ENCODE data around the gene PXT1. TPM values are rescaled to one million over a fixed set of nuclear protein-coding genes. Genes with fewer than 3 reads are reported as not detected.

PXT1 gene
- total and polyA plus RNA-seq, 7 experiments from 2014 or later = 0.15 to 0.64 (median 0.32) TPM; not detected in 2

- H3K4me3 ChIP-seq (ENCODE audit: low read length) = no peak overlapping the region
Measured at GRCh38 chr6:36377594-36377993, 65.1 kb downstream of the PXT1 start.

GRCh38 chr6:36376742-36377141, 65.9 kb downstream of the PXT1 start:
- ChIA-PET POLR2A (no interaction called here), CTCF (no interaction called here)
- ATAC-seq (no peak), DNase-seq (no peak)
- H3K4me3 Mint-ChIP-seq = no peak overlapping the region
- Histone ChIP-seq H3K9me3 (ENCODE audit: control insufficient read depth in 2 of 3, low read length in 3 of 3) (no peaks in the 10 kb centered on the region), H3K27ac (ENCODE audit: low read depth, low read length) (no peak overlapping the region), H3K27me3 (ENCODE audit: control insufficient read depth in 2 of 2, insufficient read depth in 2 of 2, low read length in 2 of 2) (no peaks in the 10 kb centered on the region), H3K4me1 (ENCODE audit: control insufficient read depth in 2 of 2, insufficient read depth in 2 of 2, low read length in 2 of 2) (no peaks in the 10 kb centered on the region), H3K4me3 (ENCODE audit: low read length) (no peak overlapping the region), H3K36me3 (ENCODE audit: control insufficient read depth in 2 of 3, insufficient read depth in 3 of 3, low read length in 3 of 3) (no peaks in the 10 kb centered on the region)
- no peaks in the 10 kb centered on the region for H3K27me3 Mint-ChIP-seq
- H3K4me1 Mint-ChIP-seq = peaks cover 0 to 3% (median 0%) of the 10 kb centered on the region in 7 donors
- no peak overlapping the region for H3K27ac Mint-ChIP-seq
- intact Hi-C loops (cut with micrococcal nuclease) = no loop called here
- H3K36me3 Mint-ChIP-seq = peaks cover 0 to 4% (median 0%) of the 10 kb centered on the region in 5 donors
- H3K9me3 Mint-ChIP-seq = no peaks in the 10 kb centered on the region

More at GRCh38 chr6:36377594-36377993, 65.1 kb downstream of the PXT1 start:
- H3K9me3 Mint-ChIP-seq = no peaks in the 10 kb centered on the region
- DNase-seq (no peak), ATAC-seq (no peak)
- Histone ChIP-seq H3K9me3 (ENCODE audit: control insufficient read depth in 2 of 3, low read length in 3 of 3) (no peaks in the 10 kb centered on the region), H3K27me3 (ENCODE audit: control insufficient read depth in 2 of 2, insufficient read depth in 2 of 2, low read length in 2 of 2) (no peaks in the 10 kb centered on the region), H3K4me1 (ENCODE audit: control insufficient read depth in 2 of 2, insufficient read depth in 2 of 2, low read length in 2 of 2) (no peaks in the 10 kb centered on the region), H3K27ac (ENCODE audit: low read depth, low read length) (no peak overlapping the region), H3K36me3 (ENCODE audit: control insufficient read depth in 2 of 3, insufficient read depth in 3 of 3, low read length in 3 of 3) (no peaks in the 10 kb centered on the region)
- intact Hi-C loops (cut with micrococcal nuclease) = no loop called here
- peaks cover 0 to 3% (median 0%) of the 10 kb centered on the region in 7 donors for H3K4me1 Mint-ChIP-seq
- ChIA-PET POLR2A (no interaction called here), CTCF (interaction anchor here (0.6 kb wide), 1 partner anchor 9 kb away, joined by 3 read pairs; no protein-coding TSS in a partner anchor)
- peaks cover 0 to 4% (median 0%) of the 10 kb centered on the region in 5 donors for H3K36me3 Mint-ChIP-seq
- no peak overlapping the region for H3K4me3 Mint-ChIP-seq
- no peak overlapping the region for H3K27ac Mint-ChIP-seq
- no peaks in the 10 kb centered on the region for H3K27me3 Mint-ChIP-seq

GRCh38 chr6:36376183-36376582, 66.5 kb downstream of the PXT1 start:
- ChIA-PET POLR2A (no interaction called here), CTCF (no interaction called here)
- Mint-ChIP-seq H3K9me3 (no peaks in the 10 kb centered on the region), H3K4me3 (no peak overlapping the region), H3K27me3 (no peaks in the 10 kb centered on the region), H3K4me1 (peaks cover 0 to 3% (median 0%) of the 10 kb centered on the region in 7 donors), H3K36me3 (peaks cover 0 to 5% (median 0%) of the 10 kb centered on the region in 5 donors), H3K27ac (peak overlapping the region in 1 of 9 donors; percentile 63)
- H3K4me1 ChIP-seq (ENCODE audit: control insufficient read depth in 2 of 2, insufficient read depth in 2 of 2, low read length in 2 of 2) = no peaks in the 10 kb centered on the region
- H3K36me3 ChIP-seq (ENCODE audit: control insufficient read depth in 2 of 3, insufficient read depth in 3 of 3, low read length in 3 of 3) = no peaks in the 10 kb centered on the region
- DNase-seq = no peak
- intact Hi-C loops (cut with micrococcal nuclease) = no loop called here
- ATAC-seq = no peak
- no peaks in the 10 kb centered on the region for H3K27me3 ChIP-seq (ENCODE audit: control insufficient read depth in 2 of 2, insufficient read depth in 2 of 2, low read length in 2 of 2)
- no peak overlapping the region for H3K27ac ChIP-seq (ENCODE audit: low read depth, low read length)
- no peaks in the 10 kb centered on the region for H3K9me3 ChIP-seq (ENCODE audit: control insufficient read depth in 2 of 3, low read length in 3 of 3)
- no peak overlapping the region for H3K4me3 ChIP-seq (ENCODE audit: low read length)

GRCh38 chr6:36375644-36376155, 67.0 kb downstream of the PXT1 start:
- ChIA-PET CTCF (no interaction called here), POLR2A (no interaction called here)
- intact Hi-C loops (cut with micrococcal nuclease) = no loop called here
- H3K27me3 Mint-ChIP-seq = no peaks in the 10 kb centered on the region
- H3K27me3 ChIP-seq (ENCODE audit: control insufficient read depth in 2 of 2, insufficient read depth in 2 of 2, low read length in 2 of 2) = no peaks in the 10 kb centered on the region
- ATAC-seq (no peak), DNase-seq (no peak)
- no peaks in the 10 kb centered on the region for H3K4me1 ChIP-seq (ENCODE audit: control insufficient read depth in 2 of 2, insufficient read depth in 2 of 2, low read length in 2 of 2)
- H3K9me3 Mint-ChIP-seq = no peaks in the 10 kb centered on the region
- peaks cover 0 to 3% (median 0%) of the 10 kb centered on the region in 7 donors for H3K4me1 Mint-ChIP-seq
- H3K9me3 ChIP-seq (ENCODE audit: control insufficient read depth in 2 of 3, low read length in 3 of 3) = no peaks in the 10 kb centered on the region
- no peak overlapping the region for H3K4me3 ChIP-seq (ENCODE audit: low read length)
- peak overlapping the region in 1 of 9 donors; percentile 63 for H3K27ac Mint-ChIP-seq
- H3K36me3 Mint-ChIP-seq = peaks cover 0 to 5% (median 0%) of the 10 kb centered on the region in 5 donors
- no peak overlapping the region for H3K27ac ChIP-seq (ENCODE audit: low read depth, low read length)
- H3K36me3 ChIP-seq (ENCODE audit: control insufficient read depth in 2 of 3, insufficient read depth in 3 of 3, low read length in 3 of 3) = no peaks in the 10 kb centered on the region
- H3K4me3 Mint-ChIP-seq = no peak overlapping the region

GRCh38 chr6:36374972-36375371, 67.7 kb downstream of the PXT1 start:
- Mint-ChIP-seq H3K9me3 (no peaks in the 10 kb centered on the region), H3K4me1 (peaks cover 0 to 3% (median 0%) of the 10 kb centered on the region in 7 donors), H3K36me3 (peaks cover 0 to 5% (median 0%) of the 10 kb centered on the region in 5 donors), H3K27ac (no peak overlapping the region), H3K4me3 (no peak overlapping the region), H3K27me3 (no peaks in the 10 kb centered on the region)
- ATAC-seq (no peak), DNase-seq (no peak)
- Histone ChIP-seq H3K9me3 (ENCODE audit: control insufficient read depth in 2 of 3, low read length in 3 of 3) (no peaks in the 10 kb centered on the region), H3K36me3 (ENCODE audit: control insufficient read depth in 2 of 3, insufficient read depth in 3 of 3, low read length in 3 of 3) (no peaks in the 10 kb centered on the region), H3K4me3 (ENCODE audit: low read length) (no peak overlapping the region), H3K27me3 (ENCODE audit: control insufficient read depth in 2 of 2, insufficient read depth in 2 of 2, low read length in 2 of 2) (no peaks in the 10 kb centered on the region), H3K27ac (ENCODE audit: low read depth, low read length) (no peak overlapping the region), H3K4me1 (ENCODE audit: control insufficient read depth in 2 of 2, insufficient read depth in 2 of 2, low read length in 2 of 2) (no peaks in the 10 kb centered on the region)
- ChIA-PET CTCF (no interaction called here), POLR2A (no interaction called here)
- intact Hi-C loops (cut with micrococcal nuclease) = no loop called here

GRCh38 chr6:36374194-36374593, 68.5 kb downstream of the PXT1 start:
- Histone ChIP-seq H3K27ac (ENCODE audit: low read depth, low read length) (no peak overlapping the region), H3K36me3 (ENCODE audit: control insufficient read depth in 2 of 3, insufficient read depth in 3 of 3, low read length in 3 of 3) (no peaks in the 10 kb centered on the region), H3K27me3 (ENCODE audit: control insufficient read depth in 2 of 2, insufficient read depth in 2 of 2, low read length in 2 of 2) (no peaks in the 10 kb centered on the region), H3K4me3 (ENCODE audit: low read length) (no peak overlapping the region), H3K4me1 (ENCODE audit: control insufficient read depth in 2 of 2, insufficient read depth in 2 of 2, low read length in 2 of 2) (no peaks in the 10 kb centered on the region), H3K9me3 (ENCODE audit: control insufficient read depth in 2 of 3, low read length in 3 of 3) (no peaks in the 10 kb centered on the region)
- peaks cover 0 to 3% (median 0%) of the 10 kb centered on the region in 7 donors for H3K4me1 Mint-ChIP-seq
- no peak overlapping the region for H3K4me3 Mint-ChIP-seq
- DNase-seq (no peak), ATAC-seq (no peak)
- ChIA-PET POLR2A (no interaction called here), CTCF (no interaction called here)
- no peak overlapping the region for H3K27ac Mint-ChIP-seq
- no peaks in the 10 kb centered on the region for H3K9me3 Mint-ChIP-seq
- no peaks in the 10 kb centered on the region for H3K27me3 Mint-ChIP-seq
- peaks cover 0 to 5% (median 0%) of the 10 kb centered on the region in 5 donors for H3K36me3 Mint-ChIP-seq
- intact Hi-C loops (cut with micrococcal nuclease) = no loop called here

GRCh38 chr6:36373368-36374019, 69.2 kb downstream of the PXT1 start:
- no peaks in the 10 kb centered on the region for H3K9me3 Mint-ChIP-seq

More at GRCh38 chr6:36373368-36374019, 69.2 kb downstream of the PXT1 start:
- H3K4me1 ChIP-seq (ENCODE audit: control insufficient read depth in 2 of 2, insufficient read depth in 2 of 2, low read length in 2 of 2) = no peaks in the 10 kb centered on the region
- intact Hi-C loops (cut with micrococcal nuclease) = no loop called here
- H3K36me3 ChIP-seq (ENCODE audit: control insufficient read depth in 2 of 3, insufficient read depth in 3 of 3, low read length in 3 of 3) = no peaks in the 10 kb centered on the region
- no peak for ATAC-seq
- no peaks in the 10 kb centered on the region for H3K9me3 ChIP-seq (ENCODE audit: control insufficient read depth in 2 of 3, low read length in 3 of 3)
- POLR2A ChIA-PET = no interaction called here
- H3K27me3 Mint-ChIP-seq = no peaks in the 10 kb centered on the region
- no peak for DNase-seq
- H3K27ac Mint-ChIP-seq = no peak overlapping the region
- H3K27me3 ChIP-seq (ENCODE audit: control insufficient read depth in 2 of 2, insufficient read depth in 2 of 2, low read length in 2 of 2) = no peaks in the 10 kb centered on the region
- H3K36me3 Mint-ChIP-seq = peaks cover 0 to 5% (median 0%) of the 10 kb centered on the region in 5 donors
- no peak overlapping the region for H3K27ac ChIP-seq (ENCODE audit: low read depth, low read length)
- H3K4me1 Mint-ChIP-seq = peaks cover 0 to 3% (median 0%) of the 10 kb centered on the region in 7 donors
- CTCF ChIA-PET = no interaction called here
- no peak overlapping the region for H3K4me3 Mint-ChIP-seq
- no peak overlapping the region for H3K4me3 ChIP-seq (ENCODE audit: low read length)
